GM10847 (cell line): Measurements from ENCODE around the gene LAMA1.

Source experiments
- POLR2A ChIP-seq: IDR thresholded peaks from 2 replicates; pipeline ENCODE4 v1.6.1; 2011; ENCODE audit not compliant: insufficient read length; ENCODE audit errors: extremely low read depth

The LAMA1 gene

DNA sequence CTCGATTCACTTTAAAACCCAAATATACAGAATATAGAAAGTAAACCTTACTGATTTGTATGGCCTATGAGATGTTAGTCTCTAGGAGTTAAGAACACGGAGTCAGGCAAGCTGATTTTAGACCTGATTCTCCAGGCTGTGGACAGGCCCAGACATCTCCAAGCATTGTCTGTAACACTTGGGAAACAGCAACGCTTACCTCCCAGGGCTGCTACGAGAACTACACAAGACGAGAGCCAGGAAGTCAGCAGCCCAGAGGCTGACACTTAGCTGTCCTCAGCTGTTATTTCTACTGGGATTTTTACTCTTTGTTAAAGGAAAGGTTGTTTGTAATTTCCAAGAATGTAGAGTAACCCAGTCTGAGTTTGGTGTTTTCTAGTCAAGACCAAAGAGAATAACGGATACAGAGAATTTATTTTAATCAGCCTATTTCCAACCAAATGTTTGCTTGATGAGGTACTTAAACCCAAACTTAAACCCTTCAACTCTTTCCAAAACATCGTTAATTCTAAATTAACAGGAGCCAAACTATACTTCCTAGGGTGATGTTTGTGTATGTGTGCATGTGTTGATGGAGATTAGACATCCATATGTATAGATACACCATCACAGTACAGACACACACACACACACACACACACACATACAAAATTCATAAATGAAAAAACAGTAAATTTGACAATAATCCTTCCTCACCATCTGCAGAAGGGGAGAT lies 123.4 kb downstream of the LAMA1 start:
- no peak for TF ChIP-seq POLR2A

DNA sequence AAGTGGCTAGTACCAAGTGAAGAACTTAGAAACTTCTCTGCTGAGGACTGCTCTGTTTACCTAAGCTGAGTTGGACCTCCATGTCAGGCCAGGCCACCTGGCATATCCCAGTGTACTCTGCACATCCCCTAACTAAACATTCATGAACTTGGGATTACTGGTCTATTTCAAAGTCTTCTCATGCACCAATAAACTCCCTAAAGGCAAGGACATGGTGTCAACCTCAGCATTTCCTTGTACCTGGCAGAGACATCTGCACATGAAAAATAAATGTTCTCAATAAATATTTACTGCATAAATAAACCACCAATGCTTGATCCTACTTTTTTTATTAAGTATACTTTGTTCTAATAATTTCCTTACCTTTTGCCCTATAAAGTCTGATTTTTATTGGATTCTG lies 124.8 kb downstream of the LAMA1 start:
- TF ChIP-seq POLR2A: no peak

DNA sequence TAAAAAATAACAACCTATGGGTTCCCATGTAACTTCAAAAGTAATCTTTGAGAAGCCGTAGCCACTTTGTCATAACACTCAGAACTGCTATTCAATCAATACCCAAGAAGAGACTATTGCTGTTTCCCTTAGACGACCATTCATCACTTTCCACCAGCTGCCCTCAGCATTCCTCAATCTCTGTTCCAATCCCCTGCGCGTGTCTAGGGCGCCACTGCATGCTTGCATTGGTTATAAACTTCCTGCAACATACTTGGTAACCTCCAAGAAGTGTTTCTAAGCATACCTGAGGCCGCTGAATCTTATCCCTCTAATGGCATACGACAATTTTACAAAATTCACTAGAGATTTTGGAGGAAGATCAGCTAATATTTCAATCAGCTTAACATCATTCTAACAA lies 134.2 kb downstream of the LAMA1 start:
- no peak for TF ChIP-seq POLR2A

DNA sequence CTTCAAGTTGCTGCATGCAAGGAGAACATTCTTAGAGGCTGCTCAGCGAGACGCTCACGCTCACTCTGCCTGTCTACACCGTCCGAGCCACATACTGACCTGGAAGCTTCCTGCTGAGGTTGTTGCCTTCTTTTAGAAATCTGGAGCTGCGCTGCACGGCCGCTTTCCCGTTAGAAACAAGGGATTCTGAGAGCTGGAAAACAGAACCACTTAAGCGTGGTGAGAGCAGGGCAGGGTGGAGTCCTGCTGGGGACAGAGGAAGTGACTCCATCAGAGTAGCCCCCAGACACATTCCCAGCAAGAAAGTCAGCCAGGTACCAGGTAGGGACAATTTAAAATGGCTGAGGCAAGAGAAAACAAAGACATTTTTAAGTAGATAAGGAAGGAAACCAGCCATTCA lies 135.2 kb downstream of the LAMA1 start:
- TF ChIP-seq POLR2A: no peak

DNA sequence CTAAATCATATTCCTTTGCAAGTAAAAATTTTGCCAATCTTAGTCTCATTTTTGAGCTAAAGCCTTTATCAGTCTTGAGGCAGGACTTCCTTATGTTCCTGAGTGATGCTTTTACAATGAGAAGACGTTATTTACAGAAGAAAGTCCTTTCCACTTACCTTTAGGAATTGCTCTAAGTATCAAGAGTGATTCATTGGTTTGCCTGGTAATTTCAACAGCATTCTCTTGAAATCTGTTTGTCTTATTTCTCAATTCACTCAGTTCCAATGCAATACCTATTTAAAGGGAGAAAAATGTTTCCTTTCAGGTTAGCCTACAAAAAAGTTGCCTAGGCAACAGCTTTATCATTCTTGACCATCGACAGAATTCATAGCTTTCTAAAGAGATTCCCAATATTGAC lies 137.2 kb downstream of the LAMA1 start:
- no peak for TF ChIP-seq POLR2A

DNA sequence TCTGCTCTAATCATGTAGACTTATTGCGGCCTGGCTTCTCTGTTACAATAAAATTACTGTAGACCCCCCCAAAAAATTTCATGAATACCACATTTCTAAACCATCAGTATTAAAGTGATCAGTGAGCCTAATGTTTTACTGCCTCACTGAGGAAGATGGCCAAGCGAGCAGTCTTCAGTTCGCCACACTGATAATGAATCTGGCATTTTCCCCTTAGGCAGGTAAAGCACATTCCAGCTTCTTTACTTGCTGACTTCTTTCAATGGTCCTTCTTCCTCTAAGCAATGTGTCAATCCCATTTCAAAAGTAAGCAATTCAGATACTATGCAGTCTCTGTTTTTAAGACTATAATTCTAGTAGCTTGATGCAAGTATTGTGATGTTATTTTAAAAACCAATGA lies 137.6 kb downstream of the LAMA1 start:
- no peak for TF ChIP-seq POLR2A

DNA sequence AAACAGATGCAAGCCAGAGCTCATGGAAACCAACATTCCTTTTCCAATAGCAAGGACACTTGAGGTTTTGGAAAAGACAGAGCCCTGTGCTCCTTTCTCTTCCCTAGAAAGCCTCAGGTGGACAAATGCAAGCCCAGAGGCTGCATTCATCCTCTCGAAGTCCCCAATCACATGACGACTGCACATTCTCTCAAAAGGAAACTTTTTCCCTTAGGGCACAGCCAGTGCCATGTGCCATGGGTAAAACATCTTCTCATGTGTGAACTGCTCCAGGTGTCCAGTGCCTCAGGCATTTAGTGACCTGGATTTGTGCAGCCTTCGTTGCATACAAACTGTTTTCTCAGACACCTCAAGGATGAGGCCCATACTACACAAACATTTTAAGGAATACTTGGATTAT lies 140.7 kb downstream of the LAMA1 start:
- no peak for TF ChIP-seq POLR2A

DNA sequence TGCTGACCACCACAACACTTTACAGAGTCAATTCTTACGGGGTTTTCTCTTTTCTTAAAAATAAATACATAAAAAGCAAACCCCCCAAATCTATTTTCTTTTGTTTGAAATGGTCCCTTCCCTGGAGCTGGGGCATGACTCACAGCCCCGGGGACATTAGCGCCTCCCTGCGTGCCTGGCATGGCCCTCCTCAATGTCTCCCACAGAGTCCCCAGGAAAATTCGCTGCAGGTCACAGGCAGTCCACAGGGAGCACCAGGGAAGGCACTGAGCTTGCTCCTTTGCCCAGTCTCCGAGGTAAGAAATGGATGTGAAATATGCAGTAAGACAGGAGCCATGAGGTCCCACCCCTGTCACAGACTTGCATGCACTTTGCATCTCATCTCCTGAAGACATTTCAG lies 142.5 kb downstream of the LAMA1 start:
- TF ChIP-seq POLR2A: no peak

DNA sequence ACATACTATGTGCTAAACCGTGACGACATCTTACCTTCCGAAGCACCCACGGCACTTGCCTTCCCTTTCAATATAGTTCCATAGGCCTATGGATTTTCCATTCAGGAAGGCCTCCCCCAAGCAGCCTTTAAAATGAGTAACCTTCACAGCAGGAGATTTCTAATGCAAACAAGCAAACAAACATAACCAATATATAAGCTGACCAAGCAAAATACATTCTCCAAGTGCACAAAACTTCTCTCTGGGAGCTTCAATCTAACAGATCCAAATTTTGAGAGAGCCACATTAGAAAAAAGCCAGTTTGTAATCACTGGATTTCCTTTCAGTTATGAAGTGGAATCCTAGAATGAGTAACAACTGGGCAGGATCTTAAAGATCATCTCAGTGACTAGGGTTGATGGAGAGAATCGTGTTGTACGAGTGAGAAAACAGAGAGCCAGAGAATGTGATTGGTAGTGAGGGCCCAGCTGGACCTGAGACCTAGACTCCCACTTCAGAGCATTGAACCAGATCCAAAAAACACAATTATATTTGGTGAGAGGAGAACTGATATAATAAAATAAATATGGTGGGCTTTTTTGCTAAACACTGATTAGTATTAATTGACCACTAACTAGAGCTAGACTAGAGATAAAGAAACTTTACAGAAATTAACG lies 145.6 kb downstream of the LAMA1 start:
- TF ChIP-seq POLR2A: no peak

DNA sequence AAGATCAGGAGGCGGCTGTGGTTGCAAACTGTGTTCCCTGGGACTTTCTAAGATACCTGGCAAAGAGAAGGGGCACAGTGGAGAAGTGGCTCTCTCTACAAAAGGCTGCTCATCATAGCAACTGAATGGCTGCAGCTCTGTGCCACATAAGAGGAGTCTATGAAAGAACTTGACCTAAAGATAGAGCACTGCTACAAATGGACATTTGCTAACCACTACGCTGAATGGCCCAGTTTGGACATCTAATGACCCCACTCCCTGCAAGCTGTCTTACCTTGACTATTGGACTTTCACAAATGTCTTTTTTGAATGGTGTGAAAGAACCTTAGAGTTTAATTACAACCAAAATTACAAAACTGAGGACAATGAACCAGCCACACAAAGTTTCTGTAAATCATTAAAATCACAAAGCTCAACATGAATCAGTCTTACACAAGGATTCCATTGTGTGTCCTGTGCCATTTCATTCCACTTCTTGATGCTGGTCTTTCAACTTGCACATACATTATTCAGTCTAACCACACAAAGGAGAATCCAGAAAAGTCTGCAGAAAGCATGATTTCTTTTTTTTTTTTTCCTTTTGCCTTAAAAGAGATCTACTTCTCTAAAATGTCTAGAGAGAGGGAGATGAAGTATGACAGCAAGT lies 154.0 kb downstream of the LAMA1 start:
- no peak for TF ChIP-seq POLR2A

DNA sequence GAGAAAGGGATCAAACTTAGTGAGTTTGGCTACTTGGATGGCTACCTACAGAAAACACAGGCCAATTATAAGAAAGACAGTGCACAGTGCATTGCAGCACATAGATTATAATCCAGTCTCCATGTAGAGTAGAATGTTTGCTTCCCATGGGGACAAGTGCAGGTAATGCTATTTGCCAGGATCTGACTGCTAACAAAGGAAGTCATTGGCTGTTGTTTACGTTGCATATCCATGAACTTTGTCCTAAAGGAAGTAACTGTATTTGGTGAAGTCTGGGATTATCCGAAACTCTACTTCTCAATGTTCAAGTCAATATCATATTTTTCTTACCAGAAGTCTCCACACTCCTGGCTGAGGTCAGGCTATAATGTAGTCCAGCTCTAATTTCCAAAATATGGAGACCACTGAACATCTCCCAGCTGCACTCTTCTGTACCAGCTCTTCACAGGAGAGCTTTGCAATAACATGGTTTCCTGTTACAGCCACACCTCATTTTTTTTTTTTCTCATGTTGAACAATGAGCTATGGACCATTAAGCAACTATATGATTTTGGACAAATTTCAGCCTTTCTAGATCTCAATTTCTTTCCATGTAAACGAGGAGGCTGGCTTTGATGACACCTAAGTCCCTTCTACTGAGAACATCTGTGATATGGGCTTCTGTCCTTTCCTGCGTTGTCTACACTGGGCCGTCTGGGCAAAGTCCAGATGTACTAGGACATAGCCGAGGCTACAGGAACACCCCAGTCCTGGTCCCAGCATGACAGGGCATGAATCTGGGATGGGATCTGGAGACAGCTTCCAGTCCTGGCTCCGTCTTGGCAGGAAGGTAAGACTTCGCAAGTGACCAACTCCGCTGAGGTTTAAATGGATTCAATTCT lies 154.8 kb downstream of the LAMA1 start:
- no peak for TF ChIP-seq POLR2A

DNA sequence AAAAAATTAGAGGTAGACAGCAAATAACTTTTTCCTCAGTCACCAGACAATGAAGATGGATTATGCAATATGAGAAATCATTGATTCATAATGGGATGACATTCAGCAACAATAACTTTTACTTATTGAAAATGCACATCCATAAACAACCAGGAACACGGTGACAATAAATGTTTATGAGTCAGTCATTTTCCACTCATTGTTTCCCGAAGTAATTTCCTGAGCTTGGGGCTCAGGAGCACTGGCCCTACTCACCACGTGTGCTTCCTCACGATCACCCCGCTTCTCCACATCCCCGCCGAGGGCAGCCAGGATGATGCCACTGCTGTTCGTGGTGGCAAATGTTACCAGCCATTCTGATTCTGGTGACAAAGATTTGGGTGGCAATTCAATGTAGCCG lies 156.3 kb downstream of the LAMA1 start:
- TF ChIP-seq POLR2A: no peak

DNA sequence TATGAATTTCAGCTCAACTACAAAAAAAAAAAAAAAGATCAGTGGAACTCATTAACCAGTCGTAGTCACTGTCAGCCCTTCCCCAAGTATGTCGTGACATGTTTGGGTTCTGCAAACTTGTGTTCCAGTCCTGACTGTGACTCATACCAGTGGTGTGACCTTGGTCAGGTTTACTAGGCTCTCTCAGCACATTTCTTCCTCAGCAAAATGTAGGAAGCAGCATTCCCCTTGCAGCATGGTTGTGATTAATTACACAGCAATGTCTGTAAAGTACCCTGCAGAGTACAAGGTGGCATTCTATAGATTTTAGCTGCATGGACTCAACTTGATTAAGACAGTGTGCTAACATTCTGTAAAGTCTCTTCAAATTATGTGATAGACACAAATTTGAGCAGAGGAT lies 156.9 kb downstream of the LAMA1 start:
- no peak for TF ChIP-seq POLR2A

DNA sequence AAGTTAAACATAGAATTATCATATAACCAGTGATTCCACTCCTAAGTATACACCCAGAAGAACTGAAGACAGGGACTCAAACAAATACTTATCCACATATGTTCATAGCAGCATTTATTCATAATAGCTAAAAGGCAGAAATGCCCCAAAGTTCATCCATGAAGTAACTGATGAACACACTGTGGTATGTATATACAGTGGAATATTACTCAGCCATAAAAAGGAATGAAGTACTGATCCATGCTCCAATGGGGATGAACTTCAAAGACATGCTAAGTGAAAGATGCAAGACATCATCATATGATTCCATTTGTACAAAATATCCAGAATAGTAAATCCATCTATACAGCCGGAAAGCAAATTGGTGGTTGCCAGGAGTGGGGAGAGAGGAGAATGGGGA lies 157.5 kb downstream of the LAMA1 start:
- no peak for TF ChIP-seq POLR2A

DNA sequence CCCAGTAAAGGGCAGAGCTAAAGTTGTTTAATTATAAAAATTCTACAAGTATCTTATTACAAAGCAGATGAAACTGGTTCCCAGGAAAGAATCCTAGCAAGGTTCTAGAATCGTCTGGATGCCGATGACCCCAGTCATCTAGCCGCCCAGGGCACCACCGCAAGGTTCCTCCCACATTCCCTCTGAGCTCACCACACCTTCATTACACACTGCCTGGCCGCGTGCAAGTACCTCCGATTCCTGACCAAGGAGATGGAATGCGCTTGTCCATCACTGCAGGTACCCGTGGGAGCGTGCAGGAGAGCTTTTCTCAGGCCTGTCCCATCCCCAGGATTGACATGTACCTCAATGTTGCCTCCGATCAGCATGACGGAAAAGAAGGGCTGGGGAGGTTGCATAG lies 158.5 kb downstream of the LAMA1 start:
- TF ChIP-seq POLR2A: no peak
